ENCODE data around the gene SMC3.

SMC3 gene

GRCh38 chr10:110567201-110568054 lies at the start of gene SMC3:
SMC3 (plus strand) TSS chr10:110567695; CDS start chr10:110567817, 122 bp downstream.
- TF ChIP-seq USF1 (IDR thresholded peaks at IDR 0.05) (peak; percentile 99), YY1 (IDR thresholded peaks at IDR 0.05; ENCODE audit: low read depth) (peak; percentile 94), REST (IDR thresholded peaks at IDR 0.05; ENCODE audit: low read depth) (0 out of 2 replicates have a peak, but pooled peaks have one; percentile 6), FOXM1 (IDR thresholded peaks at IDR 0.05; ENCODE audit: borderline replicate concordance, low read depth) (peak; percentile 76; the same call in 1 of the 2 replicates), NFIC (IDR thresholded peaks at IDR 0.05) (peak; percentile 70), MAX (IDR thresholded peaks at IDR 0.05) (peak; percentile 100), EGR1 (IDR thresholded peaks at IDR 0.05) (peak; percentile 56), RAD21 (IDR thresholded peaks at IDR 0.05; ENCODE audit: low read depth) (peak; percentile 4; the same call in 1 of the 2 replicates), CREB1 (IDR thresholded peaks at IDR 0.05; ENCODE audit: low read depth) (peak; percentile 47), TAF1 (IDR thresholded peaks at IDR 0.05; ENCODE audit: low read depth) (peak; percentile 91), TCF12 (IDR thresholded peaks at IDR 0.05; ENCODE audit: low read depth) (peak; percentile 79), ZBTB7A (IDR thresholded peaks at IDR 0.05; ENCODE audit: low read depth) (peak; percentile 93), TEAD4 (IDR thresholded peaks at IDR 0.05) (peak; percentile 88), EP300 (IDR thresholded peaks at IDR 0.05; ENCODE audit: borderline replicate concordance) (peak; percentile 63; the same call in 1 of the 2 replicates), CEBPB (IDR thresholded peaks at IDR 0.05) (no peak)

GRCh38 chr10:110522365-110522988 lies 45.0 kb upstream of the SMC3 start:
- no peak for TF ChIP-seq FOXM1 (IDR thresholded peaks at IDR 0.05; ENCODE audit: borderline replicate concordance, low read depth)
- TF ChIP-seq TAF1 (IDR thresholded peaks at IDR 0.05; ENCODE audit: low read depth) = no peak
- TF ChIP-seq MAX (IDR thresholded peaks at IDR 0.05) = no peak
- no peak for TF ChIP-seq NFIC (IDR thresholded peaks at IDR 0.05)
- no peak for TF ChIP-seq REST (IDR thresholded peaks at IDR 0.05; ENCODE audit: low read depth)
- TF ChIP-seq CEBPB (IDR thresholded peaks at IDR 0.05) = no peak
- no peak for TF ChIP-seq CREB1 (IDR thresholded peaks at IDR 0.05; ENCODE audit: low read depth)

- TF ChIP-seq CEBPB (IDR thresholded peaks at IDR 0.05) (no peak), EGR1 (IDR thresholded peaks at IDR 0.05) (no peak), YY1 (IDR thresholded peaks at IDR 0.05; ENCODE audit: low read depth) (no peak), REST (IDR thresholded peaks at IDR 0.05; ENCODE audit: low read depth) (no peak), EP300 (IDR thresholded peaks at IDR 0.05; ENCODE audit: borderline replicate concordance) (no peak), RAD21 (IDR thresholded peaks at IDR 0.05; ENCODE audit: low read depth) (no peak), CREB1 (IDR thresholded peaks at IDR 0.05; ENCODE audit: low read depth) (no peak), MAX (IDR thresholded peaks at IDR 0.05) (no peak), TCF12 (IDR thresholded peaks at IDR 0.05; ENCODE audit: low read depth) (no peak), NFIC (IDR thresholded peaks at IDR 0.05) (no peak), USF1 (IDR thresholded peaks at IDR 0.05) (no peak), TAF1 (IDR thresholded peaks at IDR 0.05; ENCODE audit: low read depth) (no peak), ZBTB7A (IDR thresholded peaks at IDR 0.05; ENCODE audit: low read depth) (no peak), TEAD4 (IDR thresholded peaks at IDR 0.05) (no peak)
Measured at GRCh38 chr10:110523736-110524135, 43.8 kb upstream of the SMC3 start.

Data from Ishikawa (cell line).